ENCODE data around the gene LGALS7. TPM values are rescaled to one million over a fixed set of nuclear protein-coding genes. Genes with fewer than 3 reads are reported as not detected.

LGALS7 gene
- total and polyA plus RNA-seq, 2 of the 8 experiments (the other 6 are each of a cell fraction or from before 2014, with no cell fraction given) = 0.32 TPM; not detected in 1

DNA sequence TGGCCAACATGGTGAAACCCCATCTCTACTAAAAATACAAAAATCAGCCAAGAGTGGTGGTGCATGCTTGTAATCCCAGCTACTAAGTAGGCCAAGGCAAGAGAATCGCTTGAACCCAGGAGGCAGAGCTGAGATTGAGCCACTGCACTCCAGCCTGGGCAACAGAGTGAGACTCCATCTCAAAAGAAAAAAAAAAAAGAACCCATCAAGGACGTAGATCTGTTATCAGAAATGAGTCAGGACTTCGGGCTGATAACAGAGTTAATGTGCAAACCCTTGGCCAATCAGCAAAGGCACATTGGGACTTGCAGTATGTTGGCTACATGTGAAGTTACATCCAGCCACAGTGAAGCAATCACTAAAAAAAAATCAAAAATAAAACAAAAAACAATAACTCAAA is 10.9 kb upstream of the LGALS7 start (continued):
- TF ChIP-seq, protein P1, sequence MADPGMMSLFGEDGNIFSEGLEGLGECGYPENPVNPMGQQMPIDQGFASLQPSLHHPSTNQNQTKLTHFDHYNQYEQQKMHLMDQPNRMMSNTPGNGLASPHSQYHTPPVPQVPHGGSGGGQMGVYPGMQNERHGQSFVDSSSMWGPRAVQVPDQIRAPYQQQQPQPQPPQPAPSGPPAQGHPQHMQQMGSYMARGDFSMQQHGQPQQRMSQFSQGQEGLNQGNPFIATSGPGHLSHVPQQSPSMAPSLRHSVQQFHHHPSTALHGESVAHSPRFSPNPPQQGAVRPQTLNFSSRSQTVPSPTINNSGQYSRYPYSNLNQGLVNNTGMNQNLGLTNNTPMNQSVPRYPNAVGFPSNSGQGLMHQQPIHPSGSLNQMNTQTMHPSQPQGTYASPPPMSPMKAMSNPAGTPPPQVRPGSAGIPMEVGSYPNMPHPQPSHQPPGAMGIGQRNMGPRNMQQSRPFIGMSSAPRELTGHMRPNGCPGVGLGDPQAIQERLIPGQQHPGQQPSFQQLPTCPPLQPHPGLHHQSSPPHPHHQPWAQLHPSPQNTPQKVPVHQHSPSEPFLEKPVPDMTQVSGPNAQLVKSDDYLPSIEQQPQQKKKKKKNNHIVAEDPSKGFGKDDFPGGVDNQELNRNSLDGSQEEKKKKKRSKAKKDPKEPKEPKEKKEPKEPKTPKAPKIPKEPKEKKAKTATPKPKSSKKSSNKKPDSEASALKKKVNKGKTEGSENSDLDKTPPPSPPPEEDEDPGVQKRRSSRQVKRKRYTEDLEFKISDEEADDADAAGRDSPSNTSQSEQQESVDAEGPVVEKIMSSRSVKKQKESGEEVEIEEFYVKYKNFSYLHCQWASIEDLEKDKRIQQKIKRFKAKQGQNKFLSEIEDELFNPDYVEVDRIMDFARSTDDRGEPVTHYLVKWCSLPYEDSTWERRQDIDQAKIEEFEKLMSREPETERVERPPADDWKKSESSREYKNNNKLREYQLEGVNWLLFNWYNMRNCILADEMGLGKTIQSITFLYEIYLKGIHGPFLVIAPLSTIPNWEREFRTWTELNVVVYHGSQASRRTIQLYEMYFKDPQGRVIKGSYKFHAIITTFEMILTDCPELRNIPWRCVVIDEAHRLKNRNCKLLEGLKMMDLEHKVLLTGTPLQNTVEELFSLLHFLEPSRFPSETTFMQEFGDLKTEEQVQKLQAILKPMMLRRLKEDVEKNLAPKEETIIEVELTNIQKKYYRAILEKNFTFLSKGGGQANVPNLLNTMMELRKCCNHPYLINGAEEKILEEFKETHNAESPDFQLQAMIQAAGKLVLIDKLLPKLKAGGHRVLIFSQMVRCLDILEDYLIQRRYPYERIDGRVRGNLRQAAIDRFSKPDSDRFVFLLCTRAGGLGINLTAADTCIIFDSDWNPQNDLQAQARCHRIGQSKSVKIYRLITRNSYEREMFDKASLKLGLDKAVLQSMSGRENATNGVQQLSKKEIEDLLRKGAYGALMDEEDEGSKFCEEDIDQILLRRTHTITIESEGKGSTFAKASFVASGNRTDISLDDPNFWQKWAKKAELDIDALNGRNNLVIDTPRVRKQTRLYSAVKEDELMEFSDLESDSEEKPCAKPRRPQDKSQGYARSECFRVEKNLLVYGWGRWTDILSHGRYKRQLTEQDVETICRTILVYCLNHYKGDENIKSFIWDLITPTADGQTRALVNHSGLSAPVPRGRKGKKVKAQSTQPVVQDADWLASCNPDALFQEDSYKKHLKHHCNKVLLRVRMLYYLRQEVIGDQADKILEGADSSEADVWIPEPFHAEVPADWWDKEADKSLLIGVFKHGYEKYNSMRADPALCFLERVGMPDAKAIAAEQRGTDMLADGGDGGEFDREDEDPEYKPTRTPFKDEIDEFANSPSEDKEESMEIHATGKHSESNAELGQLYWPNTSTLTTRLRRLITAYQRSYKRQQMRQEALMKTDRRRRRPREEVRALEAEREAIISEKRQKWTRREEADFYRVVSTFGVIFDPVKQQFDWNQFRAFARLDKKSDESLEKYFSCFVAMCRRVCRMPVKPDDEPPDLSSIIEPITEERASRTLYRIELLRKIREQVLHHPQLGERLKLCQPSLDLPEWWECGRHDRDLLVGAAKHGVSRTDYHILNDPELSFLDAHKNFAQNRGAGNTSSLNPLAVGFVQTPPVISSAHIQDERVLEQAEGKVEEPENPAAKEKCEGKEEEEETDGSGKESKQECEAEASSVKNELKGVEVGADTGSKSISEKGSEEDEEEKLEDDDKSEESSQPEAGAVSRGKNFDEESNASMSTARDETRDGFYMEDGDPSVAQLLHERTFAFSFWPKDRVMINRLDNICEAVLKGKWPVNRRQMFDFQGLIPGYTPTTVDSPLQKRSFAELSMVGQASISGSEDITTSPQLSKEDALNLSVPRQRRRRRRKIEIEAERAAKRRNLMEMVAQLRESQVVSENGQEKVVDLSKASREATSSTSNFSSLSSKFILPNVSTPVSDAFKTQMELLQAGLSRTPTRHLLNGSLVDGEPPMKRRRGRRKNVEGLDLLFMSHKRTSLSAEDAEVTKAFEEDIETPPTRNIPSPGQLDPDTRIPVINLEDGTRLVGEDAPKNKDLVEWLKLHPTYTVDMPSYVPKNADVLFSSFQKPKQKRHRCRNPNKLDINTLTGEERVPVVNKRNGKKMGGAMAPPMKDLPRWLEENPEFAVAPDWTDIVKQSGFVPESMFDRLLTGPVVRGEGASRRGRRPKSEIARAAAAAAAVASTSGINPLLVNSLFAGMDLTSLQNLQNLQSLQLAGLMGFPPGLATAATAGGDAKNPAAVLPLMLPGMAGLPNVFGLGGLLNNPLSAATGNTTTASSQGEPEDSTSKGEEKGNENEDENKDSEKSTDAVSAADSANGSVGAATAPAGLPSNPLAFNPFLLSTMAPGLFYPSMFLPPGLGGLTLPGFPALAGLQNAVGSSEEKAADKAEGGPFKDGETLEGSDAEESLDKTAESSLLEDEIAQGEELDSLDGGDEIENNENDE (IDR thresholded peaks at IDR 0.05; ENCODE audit: insufficient replicate concordance, low read length) = no peak
- TF ChIP-seq SIN3A (conservative IDR thresholded peaks at IDR 0.05 in 1 of 2, IDR thresholded peaks at IDR 0.05 in 1 of 2; ENCODE audit: low read depth in 1 of 2, low read length in 2 of 2) (no peak), RFX5 (IDR thresholded peaks at IDR 0.05; ENCODE audit: borderline replicate concordance, low read depth, low read length) (no peak), SP1 (IDR thresholded peaks at IDR 0.05; ENCODE audit: low read depth, low read length) (no peak)

All from H1 (cell line).